GM21786 (cell line): ENCODE results near the gene CACNA1E.
"Not testable (repeated sequence)": the region's sequence is repeated elsewhere in the genome, so short reads cannot be mapped to it uniquely, and the experiment has no call there.

Experiments
- ATAC-seq: cut with Tn5 transposase; IDR thresholded peaks from one replicate; pipeline ENCODE4 v1.9.1; 2021; ENCODE audit not compliant: unreplicated experiment

The CACNA1E gene

DNA sequence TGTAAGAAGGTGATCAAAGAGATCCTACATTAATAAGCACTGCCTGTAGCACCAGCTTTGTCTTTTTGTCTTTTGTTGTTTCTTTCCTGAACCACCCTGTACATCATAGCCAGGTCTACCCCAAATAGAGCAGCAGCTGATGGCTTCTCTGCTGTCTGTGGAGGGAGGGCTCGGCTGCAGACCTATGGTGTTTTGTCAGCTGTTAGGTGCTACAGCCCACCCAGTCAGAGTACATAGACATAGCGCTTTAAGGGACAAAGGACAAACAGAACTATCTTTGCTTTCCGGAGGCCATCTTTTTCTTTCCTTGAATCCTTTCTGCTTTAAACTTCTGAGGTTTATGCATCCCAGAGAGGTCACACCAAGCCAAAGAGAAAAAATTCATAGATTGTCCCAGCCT is 320.1 kb downstream of the CACNA1E start:
- no peak for ATAC-seq

DNA sequence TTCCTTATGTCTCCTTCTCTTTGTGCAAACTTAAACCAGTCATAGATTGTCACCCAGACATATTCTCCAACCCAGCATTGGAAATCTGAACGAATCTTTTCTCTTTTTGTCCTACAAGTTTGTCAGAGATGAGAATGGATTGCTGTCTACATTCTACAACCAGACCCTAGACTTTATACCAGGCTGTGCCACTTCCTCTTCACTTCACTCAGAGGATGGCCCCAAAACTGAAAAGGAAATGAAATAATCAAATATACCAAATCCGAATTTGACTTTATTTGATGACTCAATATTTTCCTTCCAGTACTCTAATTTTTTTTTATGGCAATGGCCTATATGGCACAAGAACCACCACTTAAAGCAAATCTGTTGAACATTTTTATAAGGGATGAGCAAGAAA is 321.7 kb downstream of the CACNA1E start:
- ATAC-seq, result no peak

DNA sequence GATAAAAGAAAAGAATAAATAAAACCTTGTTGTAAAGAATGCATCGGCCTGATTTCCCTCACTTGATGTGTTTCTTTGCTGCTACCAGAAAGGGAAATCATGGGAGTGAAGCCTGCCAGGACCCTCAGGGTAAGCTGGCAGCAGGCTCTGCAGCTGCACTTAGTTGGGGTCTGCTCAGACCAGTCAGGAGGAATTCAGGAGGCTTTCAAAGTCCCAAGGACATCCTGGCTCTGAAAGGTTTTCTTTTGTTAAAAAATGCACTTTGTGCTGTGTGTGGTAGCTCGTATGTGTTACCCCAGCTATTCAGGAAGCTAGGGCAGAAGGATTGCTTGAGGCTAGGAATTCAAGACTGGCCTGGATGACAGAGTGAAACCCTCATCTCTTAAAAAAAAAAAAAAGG is 323.4 kb downstream of the CACNA1E start:
- ATAC-seq, result no peak

DNA sequence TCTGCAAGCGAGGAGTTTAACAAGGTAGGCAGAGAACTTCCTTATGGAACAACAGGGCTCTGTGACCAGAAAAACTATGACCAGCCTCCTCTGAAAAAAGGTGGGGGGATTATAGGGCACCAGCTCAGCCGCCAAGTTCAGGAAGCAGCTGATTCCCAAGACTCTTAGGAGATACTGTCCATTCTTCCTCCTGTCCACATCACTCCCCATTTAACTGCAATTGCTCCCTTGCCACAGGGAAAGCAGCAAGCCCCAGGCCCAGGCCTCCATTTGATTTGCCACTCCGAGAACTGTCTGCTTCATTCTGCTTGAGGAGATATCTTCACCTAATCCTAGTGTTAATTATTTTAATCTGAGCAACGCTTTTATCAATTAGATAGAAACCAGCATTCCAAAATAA is 323.9 kb downstream of the CACNA1E start:
- no peak for ATAC-seq

DNA sequence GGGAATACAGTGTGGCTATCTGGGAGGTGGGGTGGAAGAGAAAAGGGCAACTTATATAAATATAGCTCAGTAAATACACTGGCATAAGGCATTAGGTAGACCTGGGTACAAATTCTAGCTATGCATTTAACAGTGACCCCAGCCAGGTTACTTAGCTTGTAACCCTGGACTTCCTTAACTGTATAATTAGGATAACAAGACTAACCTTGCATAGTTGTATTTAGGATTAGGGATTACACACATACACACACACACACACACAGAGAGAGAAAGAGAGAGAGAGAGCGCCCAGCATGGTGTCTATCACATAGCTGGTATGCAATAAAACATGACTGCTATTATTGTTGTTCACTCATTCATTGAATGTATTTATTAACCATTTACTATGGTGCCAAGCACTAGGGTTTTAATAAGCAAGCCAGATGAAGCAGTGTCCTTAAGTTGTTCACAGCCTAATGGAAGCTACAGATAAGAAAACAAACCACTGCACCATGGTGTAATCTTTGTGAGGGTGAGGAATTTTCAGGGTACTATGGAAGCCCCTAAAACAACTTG is 326.8 kb downstream of the CACNA1E start:
- ATAC-seq, result no peak

DNA sequence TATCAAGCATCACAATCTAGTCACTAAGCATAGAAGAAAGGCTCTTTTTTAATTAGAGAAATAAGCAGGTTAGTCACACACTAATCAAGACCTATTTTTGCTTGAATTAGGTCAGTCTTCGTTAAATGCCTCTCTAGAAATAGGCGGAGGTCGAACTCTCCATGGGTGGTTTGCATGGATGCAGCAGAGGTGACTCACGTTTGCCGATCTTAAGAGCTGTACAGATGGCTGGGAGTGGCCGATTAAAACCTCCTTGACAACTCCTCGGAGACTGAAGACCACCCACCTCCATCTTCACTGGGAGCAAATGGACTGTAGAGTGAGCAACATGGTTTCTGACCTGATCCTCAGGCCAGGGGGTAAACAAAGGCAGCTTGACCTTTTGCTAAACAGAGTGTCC is 328.9 kb downstream of the CACNA1E start:
- no peak for ATAC-seq

DNA sequence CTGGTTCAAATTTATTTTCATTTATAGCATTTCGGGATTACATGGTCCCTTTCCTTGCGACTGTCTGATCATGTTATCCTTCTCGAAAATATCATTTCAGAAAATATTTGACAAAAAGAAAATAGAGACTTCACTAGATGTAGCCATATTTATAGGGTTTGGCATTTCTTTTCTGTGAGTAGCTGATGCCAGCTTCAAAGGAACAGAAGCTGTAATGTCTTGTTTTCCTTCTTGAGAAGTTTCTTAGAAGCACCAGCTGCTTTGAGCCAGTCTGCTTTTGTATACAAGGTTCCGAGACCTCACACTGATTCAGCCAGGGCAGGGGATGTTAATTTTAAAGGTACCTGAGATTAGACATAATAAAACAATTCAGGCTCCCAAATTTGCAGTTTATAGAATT is 329.9 kb downstream of the CACNA1E start:
- no peak for ATAC-seq

DNA sequence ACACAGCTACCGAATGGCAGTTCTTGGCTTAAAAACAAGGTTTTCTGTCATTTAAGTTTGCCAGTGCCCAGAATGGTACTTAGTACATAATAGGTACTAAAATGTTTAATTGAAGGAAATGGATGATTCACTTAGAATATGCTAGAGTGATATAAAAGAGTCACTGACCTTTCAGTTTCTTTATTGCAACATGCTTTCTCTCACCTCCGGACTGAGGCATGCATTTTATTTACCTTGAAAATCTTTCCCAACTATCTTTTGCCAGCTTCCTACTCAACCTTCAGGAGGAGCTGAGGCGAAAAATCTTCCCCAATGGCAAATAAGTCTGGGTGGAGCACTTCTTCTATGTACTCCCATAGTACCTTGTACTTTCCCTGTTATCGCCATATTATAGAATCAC is 333.3 kb downstream of the CACNA1E start:
- no peak for ATAC-seq

DNA sequence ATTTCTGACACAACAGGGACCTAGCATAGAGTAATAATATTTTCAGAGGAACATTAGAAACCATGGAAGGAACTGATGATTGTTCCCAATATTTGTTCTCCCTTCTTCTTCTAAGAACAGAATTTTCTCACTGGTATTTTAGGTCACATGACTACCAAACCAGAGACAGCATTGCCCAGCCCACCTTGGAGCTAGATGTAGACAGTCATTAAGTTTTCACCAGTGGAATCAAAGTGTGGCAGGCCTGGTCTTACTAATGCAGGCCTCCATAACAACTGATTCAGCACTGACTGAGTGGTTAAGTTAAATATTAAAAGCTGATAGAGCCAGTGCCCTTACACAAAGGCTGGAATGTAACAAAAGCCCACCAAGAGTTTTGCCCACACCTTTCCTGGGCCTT is 333.8 kb downstream of the CACNA1E start:
- no peak for ATAC-seq

DNA sequence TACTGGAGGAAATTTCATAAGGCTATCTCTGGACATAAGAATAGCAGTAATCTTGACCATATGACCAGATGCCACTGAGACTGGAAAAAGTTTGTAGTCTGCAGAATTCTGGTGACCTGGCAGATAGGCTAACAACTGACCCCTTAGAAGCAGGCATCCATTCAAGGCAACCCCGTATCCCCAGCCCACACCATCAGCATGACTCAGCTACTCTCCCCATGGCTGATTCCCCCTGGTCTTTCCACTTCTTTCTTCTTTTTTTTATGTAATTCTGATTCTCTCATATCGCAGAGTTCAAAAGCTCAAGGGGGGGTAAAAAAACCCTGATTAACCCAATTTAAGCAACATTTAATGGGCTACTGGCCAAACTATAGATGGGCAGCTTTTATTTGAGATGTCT is 335.1 kb downstream of the CACNA1E start:
- ATAC-seq, result no peak

DNA sequence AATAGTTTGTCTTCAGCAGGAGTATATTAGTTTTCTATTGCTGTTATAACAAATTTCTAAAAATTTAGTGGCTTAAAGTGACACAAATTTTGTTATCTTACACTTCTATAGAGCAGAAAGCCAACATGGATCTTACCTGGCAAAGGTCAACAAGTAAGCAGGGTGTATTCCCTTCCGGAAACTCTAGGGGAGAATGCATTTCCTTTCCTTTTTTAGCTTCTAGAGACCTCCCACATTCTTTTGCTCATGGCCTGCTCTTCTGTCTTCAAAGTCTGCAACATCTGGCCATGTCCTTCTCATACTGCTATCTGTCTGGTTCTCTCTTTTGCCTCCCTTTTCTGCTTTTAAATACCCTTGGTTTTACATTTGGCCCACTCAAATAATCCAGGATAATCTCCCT is 335.6 kb downstream of the CACNA1E start:
- no peak for ATAC-seq

DNA sequence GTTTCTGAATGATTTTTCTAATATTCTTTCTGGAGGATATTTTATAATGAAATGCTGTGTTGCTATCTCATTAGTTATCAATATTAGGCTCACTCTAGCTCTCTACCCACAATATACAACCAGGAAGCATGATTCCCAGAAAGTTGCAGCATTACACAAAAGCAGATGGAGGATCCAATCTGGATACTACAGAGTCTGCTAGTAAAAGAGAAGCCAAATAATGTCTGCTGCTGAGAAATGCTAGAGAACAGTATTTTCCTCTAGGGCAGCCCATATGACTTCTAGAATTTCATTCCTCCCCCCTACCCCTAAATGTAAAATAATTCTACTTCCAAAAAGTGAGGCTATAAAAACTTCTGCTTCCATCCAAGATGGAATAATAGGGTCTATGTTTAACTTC is 338.4 kb downstream of the CACNA1E start:
- no peak for ATAC-seq

DNA sequence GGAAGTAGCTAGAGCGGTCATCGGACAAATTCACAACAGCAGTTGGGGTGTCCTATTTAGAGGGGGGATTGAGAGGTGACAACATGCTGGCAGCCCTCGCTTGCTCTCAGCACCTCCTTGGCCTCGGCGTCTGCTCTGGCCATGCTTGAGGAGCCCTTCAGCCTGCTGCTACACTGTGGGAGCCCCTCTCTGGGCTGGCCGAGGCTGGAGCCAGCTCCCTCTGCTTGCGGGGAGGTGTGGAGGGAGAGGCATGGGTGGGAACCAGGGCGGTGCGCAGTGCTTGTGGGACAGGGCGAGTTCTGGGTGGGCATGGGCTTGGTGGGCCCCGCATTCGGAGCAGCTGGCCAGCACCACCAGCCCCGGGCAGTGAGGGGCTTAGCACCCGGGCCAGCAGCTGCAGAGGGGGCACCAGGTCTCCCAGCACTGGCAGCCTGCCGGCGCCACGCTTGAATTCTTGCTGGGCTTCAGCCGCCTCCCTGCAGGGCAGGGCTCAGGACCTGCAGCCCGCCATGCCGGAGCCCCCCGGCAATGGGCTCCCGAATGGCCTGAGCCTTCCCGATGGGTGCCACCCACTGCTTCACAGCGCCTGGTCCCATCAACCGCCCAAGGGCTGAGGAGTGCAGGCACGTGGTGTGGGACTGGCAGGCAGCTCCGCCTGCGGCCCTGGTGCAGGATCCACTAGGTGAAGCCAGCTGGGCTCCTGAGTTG is 349.0 kb downstream of the CACNA1E start:
- not testable (repeated sequence) for ATAC-seq

DNA sequence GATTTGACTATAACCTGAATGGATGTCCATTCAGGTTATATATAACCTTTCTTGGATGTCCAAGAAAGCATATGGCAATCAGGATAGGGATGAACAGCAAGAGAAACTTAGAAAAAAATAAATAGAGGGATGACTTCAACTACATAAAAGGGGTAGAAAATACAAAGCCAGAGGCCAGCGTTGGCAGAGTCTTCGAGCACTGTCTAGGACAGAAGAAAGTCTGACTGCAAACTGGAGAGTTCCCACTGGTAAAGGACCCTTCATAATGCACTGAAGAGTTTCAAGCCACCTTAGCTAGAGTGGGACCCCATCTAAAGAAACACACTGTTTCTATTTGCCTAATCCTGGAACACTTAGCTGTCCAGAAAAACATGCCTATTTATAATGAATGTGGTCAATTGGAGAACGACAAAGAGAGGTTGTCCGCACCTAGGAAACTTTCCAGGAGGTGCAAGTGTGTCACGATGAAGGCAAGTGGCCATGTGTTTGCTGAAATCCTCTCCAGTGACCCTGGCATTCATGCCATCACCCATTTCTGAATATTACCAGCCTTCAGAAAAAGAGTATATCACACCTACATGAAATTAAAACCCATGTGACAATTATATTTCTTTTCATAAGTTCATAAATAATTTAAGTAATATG is 362.8 kb downstream of the CACNA1E start:
- ATAC-seq, result no peak

DNA sequence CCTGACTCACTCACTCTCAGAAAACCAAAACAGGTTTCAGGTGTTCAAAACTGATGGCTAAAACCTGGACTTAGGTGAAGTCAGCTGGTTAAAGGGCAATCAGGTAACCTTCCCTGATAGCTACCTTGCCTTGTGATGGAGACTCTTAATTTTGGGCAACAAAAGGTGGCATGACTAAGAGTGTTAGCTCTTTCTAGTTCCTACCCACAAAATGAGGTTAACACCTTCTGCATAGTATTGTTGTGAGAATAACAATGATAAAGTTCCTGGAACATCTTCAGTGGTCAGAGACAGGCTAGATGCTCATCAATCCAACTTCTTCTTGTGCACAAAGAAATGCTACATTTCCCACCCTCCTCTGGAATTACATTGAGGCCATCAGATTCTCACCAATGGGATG is 363.4 kb downstream of the CACNA1E start:
- ATAC-seq, result no peak

DNA sequence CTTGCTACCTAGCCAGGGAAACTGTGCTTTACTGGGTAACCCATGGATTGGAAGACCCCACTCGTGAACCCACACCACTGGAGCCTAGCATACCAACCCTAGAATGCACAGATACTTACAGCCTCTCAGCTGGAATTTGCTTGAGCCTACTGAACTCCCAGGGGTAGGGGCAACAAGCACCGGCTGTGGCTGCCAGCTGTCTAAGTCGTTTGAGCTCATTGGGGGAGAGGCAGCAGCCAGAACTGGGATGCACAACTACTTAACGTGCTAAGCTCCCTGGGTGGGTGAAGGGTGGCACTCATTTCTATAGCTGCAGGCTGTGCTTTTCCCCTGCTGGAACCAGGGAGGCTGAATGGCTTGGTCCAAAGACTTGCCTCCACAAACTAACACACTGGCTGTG is 365.8 kb downstream of the CACNA1E start:
- ATAC-seq, result no peak

DNA sequence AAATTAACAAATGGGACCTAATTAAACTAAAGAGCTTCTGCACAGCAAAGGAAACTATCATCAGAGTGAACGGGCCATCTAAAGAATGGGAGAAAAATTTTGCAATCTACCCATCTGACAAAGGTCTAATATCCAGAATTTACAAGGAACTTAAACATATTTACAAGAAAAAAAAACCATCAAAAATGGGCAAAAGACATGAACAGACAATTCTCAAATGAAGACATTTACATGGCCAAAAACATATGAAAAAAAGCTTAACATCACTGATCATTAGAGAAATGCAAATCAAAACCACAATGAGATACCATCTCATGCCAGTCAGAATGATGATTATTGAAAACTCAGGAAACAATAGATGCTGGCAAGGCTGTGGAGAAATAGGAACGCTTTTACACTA is 370.9 kb downstream of the CACNA1E start:
- ATAC-seq, result not testable (repeated sequence)

DNA sequence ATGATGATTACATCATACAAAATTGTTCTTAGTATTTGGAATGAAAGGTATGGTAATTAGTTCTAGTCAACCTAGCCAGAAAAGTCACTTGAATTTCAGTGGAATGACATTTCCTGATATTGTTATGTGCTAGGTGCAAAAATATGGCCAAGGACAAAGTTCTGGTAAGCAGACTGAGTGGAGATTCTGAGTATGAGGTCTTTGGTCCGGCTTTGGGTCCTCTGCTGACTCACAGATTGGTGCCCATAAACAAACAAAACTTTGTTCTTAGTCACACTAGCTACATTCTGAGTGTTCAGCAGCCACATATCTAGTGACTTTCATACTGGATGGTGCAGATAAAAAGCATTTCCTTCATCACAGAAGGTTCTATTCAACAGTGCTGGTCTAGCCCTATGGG is 372.1 kb downstream of the CACNA1E start:
- ATAC-seq, result no peak
